Lower lobe of right lung (tissue), 2 donors: ENCODE measurements around the gene AAK1. TPM values are rescaled to one million over a fixed set of nuclear protein-coding genes. Genes with fewer than 3 reads are reported as not detected.

Source experiments
- ATAC-seq, 2 donors: fragments of 200-7000 bp; cut with Tn5 transposase; one replicate each; pipeline ENCODE4 v1.9.1; 2020 to 2022; ENCODE audit warnings: mild to moderate bottlenecking in 2 of 2, moderate library complexity in 2 of 2
- DNase-seq: peaks from one replicate; pipeline ENCODE4 v3.0.0-alpha.2; 2020
- H3K27ac ChIP-seq: fragments of 200-600 bp; one replicate; pipeline ENCODE4 v1.8.0; 2022
- H3K27me3 ChIP-seq: fragments of 200-600 bp; one replicate; pipeline ENCODE4 v1.8.0; 2022; ENCODE audit warnings: low read depth
- H3K36me3 ChIP-seq: fragments of 200-600 bp; one replicate; pipeline ENCODE4 v1.8.0; 2022; ENCODE audit warnings: mild to moderate bottlenecking
- H3K4me1 ChIP-seq: fragments of 200-600 bp; one replicate; pipeline ENCODE4 v1.8.0; 2022
- H3K4me3 ChIP-seq: fragments of 200-600 bp; one replicate; pipeline ENCODE4 v1.8.0; 2022; ENCODE audit warnings: mild to moderate bottlenecking
- H3K9me3 ChIP-seq: fragments of 200-600 bp; one replicate; pipeline ENCODE4 v1.8.0; 2022
- CTCF ChIP-seq: fragments of 200-600 bp; IDR thresholded peaks from one replicate; pipeline ENCODE4 v1.8.0; 2022; ENCODE audit warnings: antibody characterized with exemption, mild to moderate bottlenecking
- intact Hi-C: fragments of 100-400 bp; cut with DNase I; formaldehyde crosslinking; loops from one replicate; pipeline ENCODE4 v1.11.0; 2022
- total RNA-seq: library from RNA; stranded (reverse); fragmentation: NEBNext Ultra II Directional; extraction: Animal tissue kit (Norgen Biotek cat#: 25700); gene quantifications from one replicate; pipeline ENCODE4 v1.2.1, GENCODE V29; 2021
- donor health status: DM: no; HTN: yes; CAD: no; lungs with severe emphysema.

AAK1 gene
- total RNA-seq, 1 donor from 2014 or later, result 73.3 TPM

- intact Hi-C loops, result no loop called here
- H3K36me3 ChIP-seq, result no peaks in the 10 kb centered on the region
- no peak overlapping the region for H3K27ac ChIP-seq
- peaks cover 17% of the 10 kb centered on the region for H3K4me1 ChIP-seq
- TF ChIP-seq CTCF, result no peak
- ATAC-seq, result no peak
- H3K9me3 ChIP-seq, result no peaks in the 10 kb centered on the region
- no peak overlapping the region for H3K4me3 ChIP-seq
- no peaks in the 10 kb centered on the region for H3K27me3 ChIP-seq
- no peak for DNase-seq
These were observed 82.4 kb downstream of the AAK1 start for GRCh38 chr2:69561101-69561500.

- intact Hi-C loops, result no loop called here
- DNase-seq (no peak), ATAC-seq (no peak)
- no peaks in the 10 kb centered on the region for H3K9me3 ChIP-seq
- H3K36me3 ChIP-seq, result no peaks in the 10 kb centered on the region
- H3K27me3 ChIP-seq, result no peaks in the 10 kb centered on the region
- peaks cover 16% of the 10 kb centered on the region for H3K4me1 ChIP-seq
- H3K4me3 ChIP-seq, result no peak overlapping the region
- TF ChIP-seq CTCF, result no peak
- no peak overlapping the region for H3K27ac ChIP-seq
These were observed 83.4 kb downstream of the AAK1 start for GRCh38 chr2:69560147-69560482.

GRCh38 chr2:69559442-69560146 lies 83.9 kb downstream of the AAK1 start:
- DNase-seq, result no peak
- ATAC-seq, result peak; percentile 84 to 85
- H3K9me3 ChIP-seq, result no peaks in the 10 kb centered on the region
- TF ChIP-seq CTCF, result peak; percentile 74
- H3K27me3 ChIP-seq, result no peaks in the 10 kb centered on the region
- H3K27ac ChIP-seq, result no peak overlapping the region
- peaks cover 18% of the 10 kb centered on the region for H3K4me1 ChIP-seq
- no peak overlapping the region for H3K4me3 ChIP-seq
- no peaks in the 10 kb centered on the region for H3K36me3 ChIP-seq
- intact Hi-C loops, result loop anchor here (5.0 kb wide), 1 partner anchor 153 kb away; no protein-coding TSS in a partner anchor

GRCh38 chr2:69556008-69556407 lies 87.5 kb downstream of the AAK1 start:
- no peak for ATAC-seq
- no peak overlapping the region for H3K4me3 ChIP-seq
- H3K36me3 ChIP-seq, result no peaks in the 10 kb centered on the region
- intact Hi-C loops, result loop anchor here (5.0 kb wide), 1 partner anchor 156 kb away; no protein-coding TSS in a partner anchor
- no peaks in the 10 kb centered on the region for H3K27me3 ChIP-seq
- no peak overlapping the region for H3K27ac ChIP-seq
- no peaks in the 10 kb centered on the region for H3K9me3 ChIP-seq
- no peak for TF ChIP-seq CTCF
- H3K4me1 ChIP-seq, result peaks cover 20% of the 10 kb centered on the region
- no peak for DNase-seq

- H3K27ac ChIP-seq, result peak overlapping the region; percentile 26
- no peaks in the 10 kb centered on the region for H3K36me3 ChIP-seq
- no peak for TF ChIP-seq CTCF
- no peaks in the 10 kb centered on the region for H3K9me3 ChIP-seq
- H3K27me3 ChIP-seq, result no peaks in the 10 kb centered on the region
- H3K4me1 ChIP-seq, result peaks cover 18% of the 10 kb centered on the region
- intact Hi-C loops, result loop anchor here (5.0 kb wide), 1 partner anchor 157 kb away; no protein-coding TSS in a partner anchor
- no peak overlapping the region for H3K4me3 ChIP-seq
- no peak for DNase-seq
- ATAC-seq, result peak; percentile 54 to 80
These were observed 88.6 kb downstream of the AAK1 start for GRCh38 chr2:69554981-69555380.
